HuH-7 (cell line): ENCODE data around the gene RAC3.
A peak's percentile ranks its signal among the peaks of the same experiment; 100 is the strongest.

Experiments used
- DNase-seq: peaks from one replicate; pipeline ENCODE4 v3.0.0; 2011; ENCODE audit warnings: low spot score

RAC3 gene

DNA sequence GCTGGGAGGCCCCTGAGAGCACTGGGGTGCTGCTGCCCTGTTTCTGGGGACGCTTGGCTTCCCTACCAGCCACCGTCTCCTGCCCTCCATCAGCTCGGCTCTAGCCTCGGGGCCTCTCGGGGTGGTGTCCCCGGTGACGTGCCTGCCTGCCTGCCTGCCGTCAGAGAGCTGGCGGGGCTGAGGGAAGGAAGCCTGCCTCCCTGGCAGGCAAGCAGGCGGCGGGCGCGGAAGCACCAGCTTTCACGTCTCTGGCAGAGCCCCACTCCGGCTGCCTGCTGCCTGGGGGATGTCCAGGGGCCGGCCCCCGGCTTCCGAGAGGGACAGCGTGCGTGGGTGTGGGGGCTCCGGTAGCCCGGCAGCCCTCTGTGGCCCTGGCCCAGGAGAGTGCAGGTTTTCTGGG, 18.1 kb upstream of the RAC3 start:
- no peak for DNase-seq

DNA sequence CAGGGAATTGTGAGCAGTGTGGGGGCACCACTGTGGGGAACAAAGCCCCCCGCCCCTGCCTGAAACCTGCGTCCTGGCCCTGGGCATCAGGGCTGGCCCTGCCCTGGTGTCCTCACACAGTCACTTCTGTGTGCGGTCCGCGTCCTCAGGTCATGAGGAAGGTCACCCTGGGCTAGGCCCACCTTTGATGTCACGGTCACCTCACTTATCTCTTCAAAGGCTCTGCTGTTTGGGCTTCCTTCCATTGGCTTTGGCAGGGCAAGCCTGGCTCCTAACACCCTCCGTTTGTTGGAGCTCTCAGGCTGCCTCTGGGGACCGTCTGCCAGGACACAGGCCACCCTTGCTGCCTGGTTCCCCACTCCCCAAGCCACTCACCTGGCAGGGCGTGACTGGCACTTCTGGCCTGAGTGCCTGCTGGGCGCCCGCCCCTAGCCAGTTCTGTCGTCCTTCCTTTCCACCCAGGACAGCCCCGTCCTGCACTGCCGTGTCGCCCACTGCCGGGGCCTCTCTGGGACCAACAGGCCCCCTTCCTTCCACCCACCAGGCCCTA, 17.6 kb upstream of the RAC3 start:
- DNase-seq = no peak

- DNase-seq = no peak
These were observed 17.0 kb upstream of the RAC3 start for GRCh38 chr17:82014432-82014831.

DNA sequence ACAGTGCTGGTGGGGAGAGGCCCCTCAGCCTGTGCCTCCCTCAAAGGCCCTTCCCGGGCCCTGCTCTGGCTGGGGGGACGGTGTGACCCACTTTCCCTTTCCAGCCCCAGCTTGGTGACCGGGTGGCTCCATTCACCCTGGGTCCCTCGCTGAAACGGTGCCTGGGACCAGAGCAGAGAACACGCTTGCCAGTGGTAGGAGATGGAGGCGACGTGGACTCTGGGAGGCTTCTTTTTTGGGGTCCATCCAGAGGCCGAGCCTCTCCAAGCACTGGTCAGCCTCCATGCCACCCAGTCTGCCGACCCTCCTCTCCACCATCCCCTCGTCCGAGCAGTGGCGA, 16.5 kb upstream of the RAC3 start:
- no peak for DNase-seq

DNA sequence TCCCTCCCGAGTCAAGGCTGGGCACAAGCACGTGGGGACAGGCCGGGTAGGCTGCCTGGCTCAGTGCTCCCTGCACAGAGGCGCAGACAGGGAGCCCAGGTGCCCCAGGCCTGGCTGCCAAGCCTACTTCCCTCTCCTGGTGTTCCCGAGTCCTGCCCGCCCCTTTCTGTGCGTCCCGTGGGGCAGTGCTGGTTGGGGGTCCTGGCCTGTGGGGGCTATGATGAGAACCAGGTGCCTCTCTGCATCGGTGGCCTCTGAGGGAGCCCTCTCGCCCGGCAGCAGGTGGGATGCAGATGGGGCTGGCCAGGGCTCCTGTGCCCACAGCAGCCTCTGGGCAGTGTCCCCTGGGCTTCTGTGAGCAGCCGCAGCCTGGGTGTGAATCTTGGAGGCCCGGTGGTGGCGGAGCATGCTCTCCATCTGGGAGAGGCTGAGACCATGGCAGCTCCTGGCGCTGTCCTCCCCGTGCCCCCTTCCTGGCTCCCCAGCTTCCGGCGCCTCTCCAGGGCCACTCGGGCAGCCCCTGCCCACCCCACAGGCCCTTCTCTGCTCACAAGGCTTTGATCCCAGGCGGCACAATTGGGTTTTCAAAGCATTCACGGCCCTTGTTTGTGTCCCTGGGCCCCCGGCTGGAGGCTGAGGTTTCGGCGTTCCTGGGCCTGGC, 16.0 kb upstream of the RAC3 start:
- DNase-seq = no peak

DNA sequence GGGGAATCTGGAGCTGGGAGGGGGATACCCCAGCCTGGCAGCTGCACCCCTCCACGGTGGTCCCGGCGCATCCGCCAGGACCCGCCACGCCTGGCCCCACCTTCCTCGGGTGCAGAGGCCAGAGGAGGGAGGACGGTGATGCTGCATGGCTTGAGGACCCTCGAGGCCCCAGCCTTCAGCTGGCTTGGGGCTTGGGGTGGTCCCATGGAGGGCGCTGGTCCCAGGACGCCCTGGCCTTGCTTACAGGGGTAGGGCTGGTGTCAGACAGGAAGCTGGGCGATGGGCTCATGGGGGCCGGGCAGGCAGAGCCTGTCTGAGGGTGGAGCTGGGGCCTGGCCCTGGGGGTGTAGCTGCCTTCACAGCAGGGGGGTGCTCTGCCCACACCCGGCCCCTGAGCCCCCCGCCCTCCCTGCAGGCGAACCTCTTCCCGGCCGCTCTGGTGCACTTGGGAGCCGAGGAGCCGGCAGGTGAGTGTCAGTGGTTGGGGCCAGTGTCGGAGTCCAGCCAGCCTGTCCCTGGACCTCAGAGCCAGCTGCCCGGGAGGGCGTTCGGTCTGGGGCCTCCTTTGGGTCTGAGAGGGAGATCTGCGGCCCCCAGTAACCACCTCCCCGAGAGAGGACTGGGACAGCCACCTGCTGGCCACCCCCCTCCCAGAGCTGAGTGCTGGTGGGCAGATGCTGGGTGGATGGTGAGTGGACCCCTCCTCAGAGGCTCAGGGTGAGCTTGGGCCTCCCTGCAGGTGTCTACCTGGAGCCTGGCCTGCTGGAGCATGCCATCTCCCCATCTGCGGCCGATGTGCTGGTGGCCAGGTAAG, 15.2 kb upstream of the RAC3 start:
- DNase-seq = no peak

DNA sequence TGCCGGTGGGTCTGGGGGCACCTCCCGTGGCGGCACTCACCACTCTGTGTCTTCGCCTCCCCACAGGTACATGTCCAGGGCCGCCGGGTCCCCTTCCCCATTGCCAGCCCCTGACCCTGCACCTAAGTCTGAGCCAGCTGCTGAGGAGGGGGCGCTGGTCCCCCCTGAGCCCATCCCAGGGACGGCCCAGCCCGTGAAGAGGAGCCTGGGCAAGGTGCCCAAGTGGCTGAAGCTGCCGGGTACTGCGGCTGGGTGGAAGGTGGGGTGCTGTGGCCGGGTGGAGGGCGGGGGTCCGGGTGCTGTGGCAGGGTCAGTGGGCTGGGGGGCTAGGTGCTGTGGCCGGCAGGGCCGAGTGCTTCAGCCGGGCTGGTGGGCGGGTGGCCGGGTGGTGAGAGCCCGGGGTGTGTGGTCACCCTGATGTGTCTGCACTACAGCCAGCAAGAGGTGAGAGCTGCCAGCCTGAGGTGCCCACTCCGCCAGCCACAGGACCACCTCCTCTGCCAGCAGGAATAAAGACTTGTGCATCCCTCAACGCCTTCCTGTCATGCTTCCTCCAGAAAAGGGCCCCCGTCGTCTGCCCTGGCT, 14.5 kb upstream of the RAC3 start:
- no peak for DNase-seq

- no peak for DNase-seq
These were observed 13.8 kb upstream of the RAC3 start for GRCh38 chr17:82017612-82018151.

DNA sequence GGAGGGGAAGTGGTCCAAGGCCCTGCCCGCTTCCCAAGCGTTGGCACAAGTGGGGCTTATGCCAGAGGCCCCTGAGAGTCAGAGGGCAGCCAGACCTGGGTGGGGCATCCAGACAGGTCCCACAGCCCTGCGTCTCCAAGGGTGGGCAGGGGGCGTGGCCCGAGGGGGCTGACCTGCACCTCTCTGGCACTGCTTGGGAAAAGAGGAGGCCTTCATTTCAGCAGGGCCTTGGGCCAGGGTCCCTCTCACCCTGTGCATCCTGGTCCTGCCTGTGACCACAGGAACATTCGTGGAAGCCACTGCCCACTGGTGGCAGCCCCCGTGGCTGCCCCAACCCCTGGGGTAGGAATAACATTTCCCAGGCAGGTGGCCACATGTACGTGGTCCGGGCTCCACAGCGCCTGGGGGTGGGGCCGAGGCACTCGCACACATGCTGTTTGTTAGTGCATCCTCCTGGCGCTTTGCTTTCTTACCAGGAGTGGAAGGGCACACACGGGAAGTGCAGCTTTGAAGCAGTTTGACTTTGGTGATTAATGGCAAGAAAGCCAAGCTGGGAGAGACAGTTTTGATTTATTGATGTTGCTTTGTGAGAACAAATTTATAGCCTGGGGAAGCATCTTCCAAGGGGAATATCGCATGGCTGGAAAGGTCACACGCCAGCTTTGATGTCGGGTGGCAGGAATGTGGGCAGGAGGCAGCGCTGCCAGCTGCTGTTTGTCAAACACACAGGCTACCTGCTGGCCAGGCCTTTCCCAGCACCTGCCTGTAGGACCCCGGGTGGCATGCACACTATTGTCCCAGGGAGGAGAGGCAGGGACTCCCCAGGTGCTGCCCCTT, 13.1 kb upstream of the RAC3 start:
- DNase-seq = no peak

GRCh38 chr17:82018989-82019689, 12.3 kb upstream of the RAC3 start:
- DNase-seq = no peak

GRCh38 chr17:82019690-82020571, 11.5 kb upstream of the RAC3 start:
- peak; percentile 94 for DNase-seq

GRCh38 chr17:82020572-82021106, 10.8 kb upstream of the RAC3 start:
- no peak for DNase-seq

DNA sequence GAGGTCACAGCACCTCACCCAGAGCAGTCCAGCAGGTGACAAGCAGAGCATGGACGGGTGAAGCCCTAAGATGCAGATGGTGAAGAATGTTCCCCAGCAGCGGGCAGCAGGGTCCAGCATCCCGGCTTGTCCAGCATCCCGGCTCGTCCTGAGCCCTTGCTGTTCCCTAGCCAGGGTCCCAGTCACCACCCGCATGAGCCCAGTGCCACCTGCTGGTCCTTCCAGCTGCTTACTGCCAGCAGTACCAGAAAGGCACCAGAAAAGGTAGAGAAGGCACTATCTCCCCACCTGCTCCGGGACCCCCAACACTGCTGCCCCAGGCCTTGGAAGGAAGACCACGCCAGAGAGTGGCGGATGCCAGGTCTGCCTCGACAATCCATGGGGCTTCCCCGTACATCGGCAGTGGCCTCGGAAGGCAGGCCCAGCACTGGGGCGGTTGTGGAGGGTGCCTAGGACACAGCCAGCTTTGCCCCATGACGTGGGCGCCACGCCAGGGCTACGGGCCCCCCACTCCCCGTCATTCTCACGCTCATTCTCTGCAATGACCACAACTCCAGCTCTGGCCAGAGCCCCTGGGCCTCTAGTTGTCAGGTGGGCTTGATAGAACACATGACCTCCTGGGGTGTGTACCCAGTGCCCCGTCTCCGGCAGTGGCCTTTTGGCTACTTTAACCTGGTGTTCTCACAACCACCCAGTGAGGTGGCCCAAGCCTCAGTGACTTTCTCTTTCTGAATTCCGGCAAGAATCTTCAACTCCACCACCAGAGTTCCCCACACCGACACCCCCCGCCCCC, 10.2 kb upstream of the RAC3 start:
- DNase-seq = peak; percentile 82

DNA sequence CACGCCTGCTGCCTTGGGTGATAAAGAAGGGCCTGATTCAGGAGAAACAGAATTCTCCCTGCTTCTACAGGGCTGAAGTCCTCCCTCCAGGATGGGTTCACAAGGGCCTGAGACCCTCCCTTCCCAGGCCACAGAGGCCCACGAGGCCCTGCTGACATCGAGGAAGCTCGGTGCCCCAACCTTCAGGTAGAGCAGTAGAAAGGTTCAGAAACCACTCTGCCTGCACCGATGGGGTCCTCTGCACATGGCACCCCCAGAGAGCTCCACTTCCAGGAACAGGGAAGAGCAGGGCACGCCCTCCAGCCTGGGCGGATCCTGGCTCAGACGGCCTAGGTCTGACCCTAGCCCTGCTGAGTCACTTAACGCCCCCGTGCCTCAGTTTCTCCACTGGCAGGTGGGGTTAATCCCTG, 9.6 kb upstream of the RAC3 start:
- no peak for DNase-seq

- no peak for DNase-seq
These were observed 9.0 kb upstream of the RAC3 start, which contains the start of gene CENPX for GRCh38 chr17:82022310-82022980. Gene CENPX, minus strand, starts transcription at chr17:82022878. Its CDS starts 17 bp downstream, at chr17:82022861.

GRCh38 chr17:82022981-82023446, 8.5 kb upstream of the RAC3 start, which contains the start of gene LRRC45:
Gene LRRC45, plus strand, starts transcription at chr17:82023305. Its CDS starts 339 bp downstream, at chr17:82023644.
- DNase-seq = peak; percentile 100

DNA sequence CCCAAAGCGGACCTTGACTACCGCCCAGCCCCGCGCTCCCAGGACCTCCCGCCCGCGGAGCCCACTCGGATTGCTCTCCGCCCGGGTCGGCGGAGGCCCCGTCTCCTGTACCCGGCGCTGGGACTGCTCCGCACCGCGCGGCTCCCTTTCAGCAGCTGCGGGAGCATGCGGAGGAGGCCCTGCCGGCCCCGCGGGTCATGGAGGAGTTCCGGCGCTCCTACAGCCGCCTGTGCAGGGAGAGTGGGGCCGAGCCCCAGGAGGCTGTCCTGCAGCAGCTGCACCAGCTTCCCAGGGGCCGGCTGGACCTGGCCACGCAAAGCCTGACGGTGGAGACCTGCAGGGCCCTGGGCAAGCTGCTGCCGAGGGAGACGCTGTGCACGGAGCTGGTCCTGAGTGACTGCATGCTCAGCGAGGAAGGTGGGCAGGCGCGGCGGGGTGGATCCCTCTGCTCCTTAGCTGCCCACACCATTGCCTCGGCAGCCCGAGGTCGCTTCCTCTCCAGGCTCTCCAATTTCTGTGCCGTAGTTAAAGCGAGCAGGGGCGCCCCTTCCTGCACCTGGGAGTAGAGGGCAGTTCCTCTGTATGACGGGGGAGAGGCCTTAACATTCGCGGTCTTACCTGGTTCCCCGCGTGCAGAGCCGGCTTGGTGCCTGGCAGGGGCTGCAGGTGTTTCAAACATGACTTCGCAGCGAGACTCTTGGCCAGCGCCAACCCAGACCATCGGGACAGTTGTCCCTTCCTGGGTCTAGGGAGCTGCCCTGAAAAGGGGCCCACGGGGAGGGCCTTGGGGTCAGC, 7.8 kb upstream of the RAC3 start:
- peak; percentile 52 for DNase-seq
